Measurements from ENCODE around the gene ST3GAL6.

The ST3GAL6 gene

GRCh38 chr3:98741121-98741716, 21.9 kb upstream of the ST3GAL6 start:
- no peak for DNase-seq

GRCh38 chr3:98743071-98743470, 20.1 kb upstream of the ST3GAL6 start:
- no peak for DNase-seq

- no peak for DNase-seq
Observed at GRCh38 chr3:98744283-98744682, 18.9 kb upstream of the ST3GAL6 start.

- DNase-seq: no peak
Observed at GRCh38 chr3:98745718-98746117, 17.4 kb upstream of the ST3GAL6 start.

- DNase-seq: no peak
Observed at GRCh38 chr3:98746122-98746521, 17.0 kb upstream of the ST3GAL6 start.

GRCh38 chr3:98746882-98747281, 16.3 kb upstream of the ST3GAL6 start:
- DNase-seq: no peak

GRCh38 chr3:98750276-98750919, 12.7 kb upstream of the ST3GAL6 start:
- DNase-seq: no peak

GRCh38 chr3:98754483-98754882, 8.7 kb upstream of the ST3GAL6 start:
- no peak for DNase-seq

GRCh38 chr3:98755601-98756000, 7.5 kb upstream of the ST3GAL6 start:
- DNase-seq: no peak

- DNase-seq: no peak
Observed at GRCh38 chr3:98759629-98760028, 3.5 kb upstream of the ST3GAL6 start.

GRCh38 chr3:98761643-98762229, 1.4 kb upstream of the ST3GAL6 start:
- DNase-seq: no peak

GRCh38 chr3:98763819-98764418, 779 bp downstream of the ST3GAL6 start:
- DNase-seq: no peak

- DNase-seq: no peak
Observed at GRCh38 chr3:98764472-98764884, 1.3 kb downstream of the ST3GAL6 start.

- DNase-seq: no peak
Observed at GRCh38 chr3:98765721-98766120, 2.6 kb downstream of the ST3GAL6 start.

GRCh38 chr3:98766924-98767323, 3.8 kb downstream of the ST3GAL6 start:
- DNase-seq: no peak

- no peak for DNase-seq
Observed at GRCh38 chr3:98768961-98769360, 5.8 kb downstream of the ST3GAL6 start.

- DNase-seq: no peak
Observed at GRCh38 chr3:98769448-98769847, 6.3 kb downstream of the ST3GAL6 start.

- no peak for DNase-seq
Observed at GRCh38 chr3:98770261-98771039, 7.3 kb downstream of the ST3GAL6 start.

- no peak for DNase-seq
Observed at GRCh38 chr3:98772022-98772421, 8.9 kb downstream of the ST3GAL6 start.

- DNase-seq: no peak
Observed at GRCh38 chr3:98775459-98776139, 12.5 kb downstream of the ST3GAL6 start.

- DNase-seq: no peak
Observed at GRCh38 chr3:98776140-98776493, 13.0 kb downstream of the ST3GAL6 start.

- DNase-seq: no peak
Observed at GRCh38 chr3:98777286-98777685, 14.1 kb downstream of the ST3GAL6 start.

GRCh38 chr3:98777801-98778220, 14.7 kb downstream of the ST3GAL6 start:
- no peak for DNase-seq
